Muscle of leg (tissue), 11 donors: Measurements from ENCODE around the gene PACSIN1. TPM values are rescaled to one million over a fixed set of nuclear protein-coding genes. Genes with fewer than 3 reads are reported as not detected.
A peak's percentile ranks its signal among the peaks of the same experiment; 100 is the strongest.

Source experiments
- DNase-seq: peaks from one replicate; pipeline ENCODE4 v3.0.0; 2013
- H3K27ac ChIP-seq: one replicate; pipeline ENCODE4 v1.5.1; 2013; ENCODE audit warnings: mild to moderate bottlenecking, low read length, control low read depth
- H3K27me3 ChIP-seq: one replicate; pipeline ENCODE4 v1.6.1; 2013; ENCODE audit warnings: low read length; ENCODE audit not compliant: control insufficient read depth, insufficient read depth
- H3K36me3 ChIP-seq: one replicate; pipeline ENCODE4 v1.6.1; 2013; ENCODE audit warnings: low read length; ENCODE audit not compliant: control insufficient read depth, insufficient read depth
- H3K4me1 ChIP-seq: one replicate; pipeline ENCODE4 v1.6.1; 2013; ENCODE audit warnings: low read length; ENCODE audit not compliant: control insufficient read depth, insufficient read depth
- H3K4me3 ChIP-seq: one replicate; pipeline ENCODE4 v1.5.1; 2013; ENCODE audit warnings: low read length, control low read depth
- H3K9me3 ChIP-seq: replicated peaks from 2 replicates; pipeline ENCODE4 v1.6.1; 2013; ENCODE audit warnings: low read depth, low read length; ENCODE audit not compliant: control insufficient read depth
- WGBS: methylation state at CpG from one replicate; pipeline ENCODE4 v1.1.5; 2013; ENCODE audit warnings: missing lambda C conversion rate; ENCODE audit not compliant: insufficient coverage; 5-methylcytosine and 5-hydroxymethylcytosine counted together
- polyA plus RNA-seq, 8 donors: library from polyadenylated mRNA; unstranded; fragments of 120-200 nt; gene quantifications; one replicate each; pipeline versions ENCODE4 v1.2.1 to v1.2.3, GENCODE V29; 2013; ENCODE audit warnings: inconsistent platforms in 1 of 8, low replicate concordance in 1 of 8; ENCODE audit not compliant: insufficient read length in 8 of 8, insufficient read depth in 1 of 8
- total RNA-seq: library from RNA; stranded (reverse); fragments of 120-200 nt; gene quantifications from one replicate; pipeline ENCODE4 v1.2.4, GENCODE V29; 2013

PACSIN1 gene
- total and polyA plus RNA-seq, 9 donors, result 0.27 to 3.0 (median 1.5) TPM

DNA sequence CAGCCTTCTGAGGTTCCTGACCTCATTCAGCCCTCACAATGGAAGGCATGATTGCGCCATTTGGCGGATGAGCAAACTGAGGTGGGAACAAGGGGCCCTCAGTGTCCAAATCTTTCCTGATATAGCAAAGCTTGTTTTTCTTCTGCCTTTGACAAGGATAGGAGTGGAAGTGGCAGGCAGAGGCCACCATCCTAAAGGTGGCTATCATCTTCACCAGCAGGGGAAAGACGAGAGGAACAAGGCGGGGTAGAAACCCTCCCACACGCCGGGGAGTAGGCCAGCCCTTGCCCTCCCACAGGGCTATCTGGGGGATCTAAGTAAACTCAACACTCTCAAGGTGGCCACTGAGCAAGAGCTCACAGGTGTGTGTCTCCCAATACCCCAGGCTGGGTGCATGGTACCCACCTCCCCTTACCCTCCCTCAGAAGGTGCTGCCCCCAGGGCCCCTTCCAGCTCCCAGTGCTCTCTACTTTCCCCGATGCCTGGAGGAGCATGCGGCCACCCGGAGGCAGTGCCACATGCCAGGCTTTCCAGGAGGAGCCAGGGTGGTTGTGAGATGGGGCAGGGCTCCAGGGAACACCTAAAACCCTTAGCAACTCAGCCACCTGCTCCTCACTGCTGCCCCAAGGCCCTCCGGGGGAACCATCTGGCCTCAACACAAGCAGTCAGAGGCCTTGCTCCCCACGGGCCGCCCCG lies 79.0 kb downstream of the PACSIN1 start:
- Histone ChIP-seq H3K4me3 (no peak overlapping the region), H3K27me3 (peaks cover 3% of the 10 kb centered on the region), H3K27ac (no peak overlapping the region), H3K36me3 (no peaks in the 10 kb centered on the region), H3K9me3 (no peaks in the 10 kb centered on the region), H3K4me1 (peaks cover 17% of the 10 kb centered on the region)
- WGBS, result 60% methylated on average over 5 of the region's 13 CpGs
- DNase-seq, result no peak

GRCh38 chr6:34546551-34547321 lies 80.9 kb downstream of the PACSIN1 start:
- Histone ChIP-seq H3K36me3 (no peaks in the 10 kb centered on the region), H3K27me3 (peaks cover 3% of the 10 kb centered on the region), H3K4me3 (no peak overlapping the region), H3K27ac (no peak overlapping the region), H3K9me3 (no peaks in the 10 kb centered on the region), H3K4me1 (peaks cover 17% of the 10 kb centered on the region)
- WGBS, result 80% methylated on average over 1 of the region's 11 CpGs
- DNase-seq, result peak; percentile 42

- no peaks in the 10 kb centered on the region for H3K36me3 ChIP-seq
- no peaks in the 10 kb centered on the region for H3K9me3 ChIP-seq
- WGBS, result 85% methylated on average over 6 of the region's 11 CpGs
- peaks cover 3% of the 10 kb centered on the region for H3K27me3 ChIP-seq
- peaks cover 17% of the 10 kb centered on the region for H3K4me1 ChIP-seq
- DNase-seq, result no peak
- no peak overlapping the region for H3K27ac ChIP-seq
- H3K4me3 ChIP-seq, result no peak overlapping the region
These were observed 82.1 kb downstream of the PACSIN1 start for GRCh38 chr6:34547701-34548644.

DNA sequence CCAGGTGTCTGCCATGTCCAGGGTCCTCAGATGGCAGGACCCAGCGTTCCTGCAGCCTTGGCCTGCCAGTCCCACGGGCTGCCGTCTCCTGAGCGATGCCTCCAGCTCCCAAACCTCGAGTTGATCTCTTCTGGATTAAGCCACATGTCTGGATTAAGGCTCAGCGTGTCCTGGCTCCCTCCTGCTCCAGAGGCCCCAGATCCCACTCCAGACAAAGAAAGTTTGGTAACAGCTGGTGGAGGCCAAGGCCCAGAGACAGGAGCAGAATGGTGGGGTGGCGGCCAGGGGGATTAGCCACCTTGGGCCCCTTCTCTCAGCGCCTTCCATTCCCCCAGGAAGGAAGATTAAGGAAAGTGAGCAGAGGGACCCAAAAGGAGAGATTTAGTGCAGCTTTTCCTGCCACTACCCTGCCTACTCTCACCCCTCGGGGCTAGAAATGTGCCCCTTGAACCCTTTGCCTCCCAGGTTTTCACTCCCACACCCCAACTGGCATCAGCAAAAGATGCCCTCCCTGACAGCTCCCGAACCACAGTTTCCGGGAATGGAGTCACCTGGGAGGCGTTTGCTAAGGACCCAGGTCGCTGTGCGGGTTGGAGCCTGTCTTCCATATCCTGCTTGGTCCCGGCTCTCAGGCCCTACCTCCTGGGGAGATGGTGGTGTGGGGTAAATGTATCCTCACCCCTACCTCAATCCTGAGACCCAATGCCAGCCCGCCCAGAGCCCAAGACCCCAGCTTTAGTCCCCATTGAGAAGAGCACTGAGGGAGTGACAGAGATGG lies 83.3 kb downstream of the PACSIN1 start:
- H3K9me3 ChIP-seq, result no peaks in the 10 kb centered on the region
- WGBS, result 60% methylated on average over 7 of the region's 16 CpGs
- H3K4me1 ChIP-seq, result peaks cover 17% of the 10 kb centered on the region
- peaks cover 3% of the 10 kb centered on the region for H3K27me3 ChIP-seq
- no peaks in the 10 kb centered on the region for H3K36me3 ChIP-seq
- no peak overlapping the region for H3K27ac ChIP-seq
- DNase-seq, result no peak
- no peak overlapping the region for H3K4me3 ChIP-seq

GRCh38 chr6:34549804-34550202 lies 83.9 kb downstream of the PACSIN1 start:
- Histone ChIP-seq H3K36me3 (no peaks in the 10 kb centered on the region), H3K4me3 (no peak overlapping the region), H3K27me3 (peaks cover 3% of the 10 kb centered on the region), H3K4me1 (peaks cover 20% of the 10 kb centered on the region), H3K9me3 (no peaks in the 10 kb centered on the region), H3K27ac (no peak overlapping the region)
- 55% methylated on average over 2 of the region's 2 CpGs for WGBS
- DNase-seq, result no peak

GRCh38 chr6:34551720-34552119 lies 85.8 kb downstream of the PACSIN1 start:
- 83% methylated on average over 6 of the region's 8 CpGs for WGBS
- DNase-seq, result no peak

DNA sequence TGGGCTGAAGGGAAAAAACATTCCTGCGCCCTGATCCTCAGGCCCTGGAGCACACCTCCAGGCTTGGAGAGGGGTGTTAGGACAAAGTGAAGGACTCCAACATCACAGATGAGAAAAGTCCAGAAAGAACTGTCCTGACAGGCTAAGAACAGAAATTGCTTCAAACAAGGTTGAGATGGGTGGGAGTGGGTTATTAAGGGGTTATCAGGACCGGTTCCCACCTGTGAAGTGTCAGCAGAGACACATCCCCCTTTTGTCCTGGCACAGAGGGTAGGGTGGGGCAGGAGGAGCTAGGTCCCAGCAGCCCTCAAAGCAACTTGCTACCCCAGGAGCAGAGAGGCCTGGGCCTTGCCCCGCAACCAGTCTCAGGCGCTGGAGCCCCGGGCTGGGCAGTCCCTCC lies 86.7 kb downstream of the PACSIN1 start:
- H3K36me3 ChIP-seq, result no peaks in the 10 kb centered on the region
- no peak overlapping the region for H3K27ac ChIP-seq
- 80% methylated on average over 2 of the region's 5 CpGs for WGBS
- peaks cover 17% of the 10 kb centered on the region for H3K4me1 ChIP-seq
- H3K4me3 ChIP-seq, result no peak overlapping the region
- no peaks in the 10 kb centered on the region for H3K27me3 ChIP-seq
- no peaks in the 10 kb centered on the region for H3K9me3 ChIP-seq
- DNase-seq, result no peak

More at GRCh38 chr6:34551720-34552119, 85.8 kb downstream of the PACSIN1 start:
- H3K36me3 ChIP-seq, result no peaks in the 10 kb centered on the region
- no peaks in the 10 kb centered on the region for H3K27me3 ChIP-seq
- no peak overlapping the region for H3K27ac ChIP-seq
- no peaks in the 10 kb centered on the region for H3K9me3 ChIP-seq
- no peak overlapping the region for H3K4me3 ChIP-seq
- H3K4me1 ChIP-seq, result peaks cover 21% of the 10 kb centered on the region

- no peak overlapping the region for H3K4me3 ChIP-seq
- no peaks in the 10 kb centered on the region for H3K27me3 ChIP-seq
- H3K9me3 ChIP-seq, result peaks cover 1% of the 10 kb centered on the region
- H3K36me3 ChIP-seq, result no peaks in the 10 kb centered on the region
- DNase-seq, result no peak
- peaks cover 17% of the 10 kb centered on the region for H3K4me1 ChIP-seq
- H3K27ac ChIP-seq, result no peak overlapping the region
- WGBS, result no CpG with 5 or more reads among the region's 4 CpGs
These were observed 87.3 kb downstream of the PACSIN1 start for GRCh38 chr6:34553146-34553545.

GRCh38 chr6:34553750-34554149 lies 87.9 kb downstream of the PACSIN1 start:
- H3K27ac ChIP-seq, result no peak overlapping the region
- no peaks in the 10 kb centered on the region for H3K36me3 ChIP-seq
- no peak overlapping the region for H3K4me3 ChIP-seq
- peaks cover 4% of the 10 kb centered on the region for H3K9me3 ChIP-seq
- peaks cover 14% of the 10 kb centered on the region for H3K4me1 ChIP-seq
- 63% methylated on average over 4 of the region's 10 CpGs for WGBS
- DNase-seq, result no peak
- no peaks in the 10 kb centered on the region for H3K27me3 ChIP-seq
